Stimulated activated CD4-positive, alpha-beta T cell treated with anti-CD3 and anti-CD28 coated beads, Interleukin-1b, Interleukin-23, amount 100 ng/mL, for 4 hours (primary cell): ENCODE results near the gene SH3BGRL2.

Source experiments
- DNase-seq, 2 donors: peaks; one replicate each; pipeline ENCODE4 v3.0.0-alpha.2; 2020; ENCODE audit warnings: low read depth in 2 of 2

SH3BGRL2 gene

GRCh38 chr6:79697430-79697829 lies 66.3 kb downstream of the SH3BGRL2 start:
- no peak for DNase-seq

- DNase-seq: no peak
Observed at GRCh38 chr6:79699606-79700005, 68.5 kb downstream of the SH3BGRL2 start.

- no peak for DNase-seq
Observed at GRCh38 chr6:79702691-79703090, 71.6 kb downstream of the SH3BGRL2 start.

GRCh38 chr6:79704200-79704599 lies 73.1 kb downstream of the SH3BGRL2 start:
- no peak for DNase-seq

- no peak for DNase-seq
Observed at GRCh38 chr6:79705456-79705995, 74.4 kb downstream of the SH3BGRL2 start.

- DNase-seq: no peak
Observed at GRCh38 chr6:79706527-79706926, 75.4 kb downstream of the SH3BGRL2 start.

- DNase-seq: no peak
Observed at GRCh38 chr6:79707621-79708020, 76.5 kb downstream of the SH3BGRL2 start.

- no peak for DNase-seq
Observed at GRCh38 chr6:79708095-79708791, 77.1 kb downstream of the SH3BGRL2 start.

- DNase-seq: no peak
Observed at GRCh38 chr6:79710127-79710526, 79.0 kb downstream of the SH3BGRL2 start.

GRCh38 chr6:79711167-79711566 lies 80.0 kb downstream of the SH3BGRL2 start:
- DNase-seq: no peak

GRCh38 chr6:79712144-79712543 lies 81.0 kb downstream of the SH3BGRL2 start:
- DNase-seq: no peak

- DNase-seq: no peak
Observed at GRCh38 chr6:79712616-79713135, 81.5 kb downstream of the SH3BGRL2 start.

GRCh38 chr6:79713701-79714322 lies 82.7 kb downstream of the SH3BGRL2 start:
- DNase-seq: peak; percentile 9 to 32

- no peak for DNase-seq
Observed at GRCh38 chr6:79717989-79718388, 86.9 kb downstream of the SH3BGRL2 start.

GRCh38 chr6:79718509-79719247 lies 87.5 kb downstream of the SH3BGRL2 start:
- DNase-seq: no peak

- no peak for DNase-seq
Observed at GRCh38 chr6:79719248-79719960, 88.3 kb downstream of the SH3BGRL2 start.

- no peak for DNase-seq
Observed at GRCh38 chr6:79724816-79725215, 93.7 kb downstream of the SH3BGRL2 start.

- DNase-seq: no peak
Observed at GRCh38 chr6:79731471-79731870, 100.3 kb downstream of the SH3BGRL2 start.

- DNase-seq: no peak
Observed at GRCh38 chr6:79733388-79733787, 102.3 kb downstream of the SH3BGRL2 start.

- DNase-seq: no peak
Observed at GRCh38 chr6:79734374-79734773, 103.2 kb downstream of the SH3BGRL2 start.

- no peak for DNase-seq
Observed at GRCh38 chr6:79735183-79735582, 104.1 kb downstream of the SH3BGRL2 start.

GRCh38 chr6:79737172-79737571 lies 106.0 kb downstream of the SH3BGRL2 start:
- no peak for DNase-seq
